K562 (cell line): ENCODE measurements around the gene DCLK2. TPM values are rescaled to one million over a fixed set of nuclear protein-coding genes. Genes with fewer than 3 reads are reported as not detected.

Source experiments
- C11orf30 ChIP-seq: fragments of 450-650 bp; IDR thresholded peaks from 2 replicates; pipeline ENCODE4 v1.6.1; 2016; ENCODE audit warnings: low read depth, mild to moderate bottlenecking
- GATA2 ChIP-seq: sonication (generic); formaldehyde crosslinking; IDR thresholded peaks from 2 replicates; pipeline ENCODE4 v1.4.0; 2020; ENCODE audit warnings: mild to moderate bottlenecking, missing genetic modification reagents
- HNRNPUL1 ChIP-seq: fragments of 200-400 bp; formaldehyde crosslinking; IDR thresholded peaks from 2 replicates; pipeline ENCODE4 v1.6.1; 2017; ENCODE audit warnings: low read length
- KDM2B ChIP-seq: fragments of 250-450 bp; sonication (Bioruptor Pico); IDR thresholded peaks from 2 replicates; pipeline ENCODE4 v1.8.0; 2021; ENCODE audit warnings: mild to moderate bottlenecking, moderate library complexity
- MYC ChIP-seq, 2 experiments: fragments of 250-450 bp in 1 of 2; sonication (Bioruptor Pico) in 1 of 2; IDR thresholded peaks; 2 replicates each; pipeline versions ENCODE4 v1.5.1 to v1.6.1; 2012 to 2021; ENCODE audit warnings: low read depth in 2 of 2, borderline replicate concordance in 1 of 2, improper control_type of control experiment in 1 of 2, low read length in 1 of 2, mild to moderate bottlenecking in 1 of 2, moderate library complexity in 1 of 2
- NELFE ChIP-seq: IDR thresholded peaks from 2 replicates; pipeline ENCODE4 v1.6.1; 2011; ENCODE audit warnings: mild to moderate bottlenecking; ENCODE audit not compliant: insufficient read depth, insufficient read length
- PTTG1 ChIP-seq: fragments of 450-650 bp; IDR thresholded peaks from 2 replicates; pipeline ENCODE4 v1.6.1; 2016; ENCODE audit warnings: low read depth, mild to moderate bottlenecking, missing genetic modification characterization, missing compliant biosample characterization
- SRSF9 ChIP-seq: fragments of 200-400 bp; formaldehyde crosslinking; IDR thresholded peaks from 2 replicates; pipeline ENCODE4 v1.6.1; 2017; ENCODE audit warnings: low read depth, low read length, borderline replicate concordance
- TCF3 ChIP-seq: sonication (generic); formaldehyde crosslinking; IDR thresholded peaks from 2 replicates; pipeline ENCODE4 v1.4.0; 2020; ENCODE audit warnings: mild to moderate bottlenecking, missing genetic modification reagents
- ZNF274 ChIP-seq: IDR thresholded peaks from 2 replicates; pipeline ENCODE4 v1.6.1; 2011; ENCODE audit warnings: low read depth, mild to moderate bottlenecking, low read length, moderate library complexity, borderline replicate concordance
- polyA plus RNA-seq, 8 experiments: library from polyadenylated mRNA; depleted of rRNA in 4 of 8; stranded (reverse) in 5 of 8; unstranded in 3 of 8; fragments of >200 nt; fragmentation: Nextera tagmentation in 2 of 8; fragmentation: Illumina TruSeq in 1 of 8; extraction: Ambion mirVana in 2 of 8; extraction: Trizol in 1 of 8; gene quantifications; 2 replicates each; pipeline versions ENCODE4 v1.2.1 to v1.2.3, GENCODE V29; 2011 to 2014; ENCODE audit warnings: inconsistent platforms in 1 of 8, missing spikeins in 1 of 8
- total RNA-seq, 7 experiments: library from RNA; depleted of rRNA in 6 of 7; stranded (reverse); fragments of >200 nt in 6 of 7; fragmentation: Illumina TruSeq in 2 of 7; extraction: Trizol in 2 of 7; gene quantifications; 2 replicates each; pipeline versions ENCODE4 v1.2.1 to v1.2.3, GENCODE V29; 2011 to 2021; ENCODE audit warnings: low replicate concordance in 1 of 7
- TF ChIP-seq, protein P1 (sequence below): fragments of 450-650 bp; formaldehyde crosslinking; IDR thresholded peaks from 2 replicates; pipeline ENCODE4 v1.4.0; 2022; ENCODE audit warnings: missing genetic modification characterization
- TF ChIP-seq, protein P2 (sequence below): fragments of 250-450 bp; sonication (Bioruptor Pico); IDR thresholded peaks from 2 replicates; pipeline ENCODE4 v1.8.0; 2021; ENCODE audit warnings: borderline replicate concordance, mild to moderate bottlenecking, moderate library complexity; ENCODE audit not compliant: poor library complexity, severe bottlenecking
- TF ChIP-seq, protein P3 (sequence below): sonication (generic); formaldehyde crosslinking; IDR thresholded peaks from 2 replicates; pipeline ENCODE4 v1.4.0; 2020; ENCODE audit warnings: mild to moderate bottlenecking, missing genetic modification reagents
- TF ChIP-seq, protein P4 (sequence below): fragments of 150-350 bp; conservative IDR thresholded peaks from 2 replicates; pipeline ENCODE4 v1.6.1; 2014; ENCODE audit warnings: low read length
- TF ChIP-seq, protein P5 (sequence below): fragments of 450-650 bp; IDR thresholded peaks from 2 replicates; pipeline ENCODE4 v1.7.0; 2016; ENCODE audit warnings: borderline replicate concordance
- TF ChIP-seq, protein P6 (sequence below): sonication (generic); formaldehyde crosslinking; IDR thresholded peaks from 2 replicates; pipeline ENCODE4 v1.8.0; 2022; ENCODE audit warnings: missing genetic modification reagents, mild to moderate bottlenecking, borderline replicate concordance

Gene DCLK2
- total and polyA plus RNA-seq, 9 of the 15 experiments (the other 6 are each of a cell fraction or from before 2014, with no cell fraction given), result not detected

DNA sequence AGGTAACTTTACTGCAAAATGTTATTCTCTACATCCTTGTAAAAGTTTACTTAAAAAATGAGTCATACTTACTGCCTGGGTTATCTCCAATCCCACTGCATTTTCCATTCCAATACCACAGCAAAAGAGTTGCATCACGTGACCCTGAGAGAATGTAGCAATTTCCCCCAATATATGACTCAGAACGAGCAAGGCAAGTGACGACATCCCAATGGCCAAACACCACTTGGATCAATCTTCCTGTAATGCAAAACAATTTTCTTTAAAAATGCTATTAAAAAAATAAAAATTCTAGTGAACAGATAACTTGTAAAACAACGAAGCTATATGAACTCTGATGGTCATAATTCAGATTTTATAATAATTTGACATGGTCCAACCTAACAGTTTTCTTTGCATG is 224.3 kb downstream of the DCLK2 start (continued):
- TF ChIP-seq, protein P1, sequence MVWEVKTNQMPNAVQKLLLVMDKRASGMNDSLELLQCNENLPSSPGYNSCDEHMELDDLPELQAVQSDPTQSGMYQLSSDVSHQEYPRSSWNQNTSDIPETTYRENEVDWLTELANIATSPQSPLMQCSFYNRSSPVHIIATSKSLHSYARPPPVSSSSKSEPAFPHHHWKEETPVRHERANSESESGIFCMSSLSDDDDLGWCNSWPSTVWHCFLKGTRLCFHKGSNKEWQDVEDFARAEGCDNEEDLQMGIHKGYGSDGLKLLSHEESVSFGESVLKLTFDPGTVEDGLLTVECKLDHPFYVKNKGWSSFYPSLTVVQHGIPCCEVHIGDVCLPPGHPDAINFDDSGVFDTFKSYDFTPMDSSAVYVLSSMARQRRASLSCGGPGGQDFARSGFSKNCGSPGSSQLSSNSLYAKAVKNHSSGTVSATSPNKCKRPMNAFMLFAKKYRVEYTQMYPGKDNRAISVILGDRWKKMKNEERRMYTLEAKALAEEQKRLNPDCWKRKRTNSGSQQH (CRISPR knock-in tag), result no peak
- TF ChIP-seq SRSF9, result no peak
- TF ChIP-seq TCF3 (CRISPR knock-in tag), result peak; percentile 50; the same call in 1 of the 2 replicates
- TF ChIP-seq C11orf30, result no peak
- TF ChIP-seq NELFE, result no peak
- TF ChIP-seq, protein P2, sequence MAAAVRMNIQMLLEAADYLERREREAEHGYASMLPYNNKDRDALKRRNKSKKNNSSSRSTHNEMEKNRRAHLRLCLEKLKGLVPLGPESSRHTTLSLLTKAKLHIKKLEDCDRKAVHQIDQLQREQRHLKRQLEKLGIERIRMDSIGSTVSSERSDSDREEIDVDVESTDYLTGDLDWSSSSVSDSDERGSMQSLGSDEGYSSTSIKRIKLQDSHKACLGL (CRISPR knock-in tag), result no peak
- TF ChIP-seq KDM2B (CRISPR knock-in tag), result no peak
- no peak for TF ChIP-seq ZNF274
- no peak for TF ChIP-seq MYC (IDR thresholded peaks at IDR 0.05; ENCODE audit: low read depth, low read length)
- no peak for TF ChIP-seq MYC (CRISPR knock-in tag; IDR thresholded peaks at IDR 0.05; ENCODE audit: borderline replicate concordance, low read depth)
- TF ChIP-seq, protein P3, sequence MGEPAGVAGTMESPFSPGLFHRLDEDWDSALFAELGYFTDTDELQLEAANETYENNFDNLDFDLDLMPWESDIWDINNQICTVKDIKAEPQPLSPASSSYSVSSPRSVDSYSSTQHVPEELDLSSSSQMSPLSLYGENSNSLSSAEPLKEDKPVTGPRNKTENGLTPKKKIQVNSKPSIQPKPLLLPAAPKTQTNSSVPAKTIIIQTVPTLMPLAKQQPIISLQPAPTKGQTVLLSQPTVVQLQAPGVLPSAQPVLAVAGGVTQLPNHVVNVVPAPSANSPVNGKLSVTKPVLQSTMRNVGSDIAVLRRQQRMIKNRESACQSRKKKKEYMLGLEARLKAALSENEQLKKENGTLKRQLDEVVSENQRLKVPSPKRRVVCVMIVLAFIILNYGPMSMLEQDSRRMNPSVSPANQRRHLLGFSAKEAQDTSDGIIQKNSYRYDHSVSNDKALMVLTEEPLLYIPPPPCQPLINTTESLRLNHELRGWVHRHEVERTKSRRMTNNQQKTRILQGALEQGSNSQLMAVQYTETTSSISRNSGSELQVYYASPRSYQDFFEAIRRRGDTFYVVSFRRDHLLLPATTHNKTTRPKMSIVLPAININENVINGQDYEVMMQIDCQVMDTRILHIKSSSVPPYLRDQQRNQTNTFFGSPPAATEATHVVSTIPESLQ (CRISPR knock-in tag), result no peak
- TF ChIP-seq, protein P4, sequence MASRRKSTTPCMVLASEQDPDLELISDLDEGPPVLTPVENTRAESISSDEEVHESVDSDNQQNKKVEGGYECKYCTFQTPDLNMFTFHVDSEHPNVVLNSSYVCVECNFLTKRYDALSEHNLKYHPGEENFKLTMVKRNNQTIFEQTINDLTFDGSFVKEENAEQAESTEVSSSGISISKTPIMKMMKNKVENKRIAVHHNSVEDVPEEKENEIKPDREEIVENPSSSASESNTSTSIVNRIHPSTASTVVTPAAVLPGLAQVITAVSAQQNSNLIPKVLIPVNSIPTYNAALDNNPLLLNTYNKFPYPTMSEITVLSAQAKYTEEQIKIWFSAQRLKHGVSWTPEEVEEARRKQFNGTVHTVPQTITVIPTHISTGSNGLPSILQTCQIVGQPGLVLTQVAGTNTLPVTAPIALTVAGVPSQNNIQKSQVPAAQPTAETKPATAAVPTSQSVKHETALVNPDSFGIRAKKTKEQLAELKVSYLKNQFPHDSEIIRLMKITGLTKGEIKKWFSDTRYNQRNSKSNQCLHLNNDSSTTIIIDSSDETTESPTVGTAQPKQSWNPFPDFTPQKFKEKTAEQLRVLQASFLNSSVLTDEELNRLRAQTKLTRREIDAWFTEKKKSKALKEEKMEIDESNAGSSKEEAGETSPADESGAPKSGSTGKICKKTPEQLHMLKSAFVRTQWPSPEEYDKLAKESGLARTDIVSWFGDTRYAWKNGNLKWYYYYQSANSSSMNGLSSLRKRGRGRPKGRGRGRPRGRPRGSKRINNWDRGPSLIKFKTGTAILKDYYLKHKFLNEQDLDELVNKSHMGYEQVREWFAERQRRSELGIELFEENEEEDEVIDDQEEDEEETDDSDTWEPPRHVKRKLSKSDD, result no peak
- TF ChIP-seq HNRNPUL1, result no peak
- TF ChIP-seq PTTG1, result no peak
- TF ChIP-seq, protein P5, sequence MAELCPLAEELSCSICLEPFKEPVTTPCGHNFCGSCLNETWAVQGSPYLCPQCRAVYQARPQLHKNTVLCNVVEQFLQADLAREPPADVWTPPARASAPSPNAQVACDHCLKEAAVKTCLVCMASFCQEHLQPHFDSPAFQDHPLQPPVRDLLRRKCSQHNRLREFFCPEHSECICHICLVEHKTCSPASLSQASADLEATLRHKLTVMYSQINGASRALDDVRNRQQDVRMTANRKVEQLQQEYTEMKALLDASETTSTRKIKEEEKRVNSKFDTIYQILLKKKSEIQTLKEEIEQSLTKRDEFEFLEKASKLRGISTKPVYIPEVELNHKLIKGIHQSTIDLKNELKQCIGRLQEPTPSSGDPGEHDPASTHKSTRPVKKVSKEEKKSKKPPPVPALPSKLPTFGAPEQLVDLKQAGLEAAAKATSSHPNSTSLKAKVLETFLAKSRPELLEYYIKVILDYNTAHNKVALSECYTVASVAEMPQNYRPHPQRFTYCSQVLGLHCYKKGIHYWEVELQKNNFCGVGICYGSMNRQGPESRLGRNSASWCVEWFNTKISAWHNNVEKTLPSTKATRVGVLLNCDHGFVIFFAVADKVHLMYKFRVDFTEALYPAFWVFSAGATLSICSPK, result no peak
- TF ChIP-seq, protein P6, sequence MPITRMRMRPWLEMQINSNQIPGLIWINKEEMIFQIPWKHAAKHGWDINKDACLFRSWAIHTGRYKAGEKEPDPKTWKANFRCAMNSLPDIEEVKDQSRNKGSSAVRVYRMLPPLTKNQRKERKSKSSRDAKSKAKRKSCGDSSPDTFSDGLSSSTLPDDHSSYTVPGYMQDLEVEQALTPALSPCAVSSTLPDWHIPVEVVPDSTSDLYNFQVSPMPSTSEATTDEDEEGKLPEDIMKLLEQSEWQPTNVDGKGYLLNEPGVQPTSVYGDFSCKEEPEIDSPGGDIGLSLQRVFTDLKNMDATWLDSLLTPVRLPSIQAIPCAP (CRISPR knock-in tag), result no peak
- TF ChIP-seq GATA2, result no peak
